Activated T-cell treated with anti-CD3 and anti-CD28 coated beads, Interleukin-2, amount 50 U/mL, for 24 hours (primary cell): ENCODE data around the gene P4HB.

ENCODE experiments used
- DNase-seq: peaks from one replicate; pipeline ENCODE4 v3.0.0-alpha.2; 2020
- H3K27ac Mint-ChIP-seq: 2 replicates; pipeline ENCODE4 v1.8.0; 2020; ENCODE audit warnings: mild to moderate bottlenecking, mixed read lengths
- H3K27me3 Mint-ChIP-seq: 2 replicates; pipeline ENCODE4 v1.8.0; 2020; ENCODE audit warnings: mixed read lengths
- H3K36me3 Mint-ChIP-seq: 2 replicates; pipeline ENCODE4 v1.8.0; 2020; ENCODE audit warnings: low read depth, mixed read lengths
- H3K4me1 Mint-ChIP-seq: 2 replicates; pipeline ENCODE4 v1.8.0; 2020; ENCODE audit warnings: low read depth, mixed read lengths
- H3K4me3 Mint-ChIP-seq: 2 replicates; pipeline ENCODE4 v1.8.0; 2020; ENCODE audit warnings: mild to moderate bottlenecking, moderate library complexity, mixed read lengths
- H3K9me3 Mint-ChIP-seq: 2 replicates; pipeline ENCODE4 v1.8.0; 2020; ENCODE audit warnings: mixed read lengths

Gene P4HB

GRCh38 chr17:81866440-81867169, 6.3 kb upstream of the P4HB start:
- Mint-ChIP-seq H3K4me3 (peak overlapping the region; percentile 49), H3K36me3 (peaks cover 84% of the 10 kb centered on the region), H3K4me1 (peaks cover 52% of the 10 kb centered on the region), H3K9me3 (no peaks in the 10 kb centered on the region), H3K27me3 (no peaks in the 10 kb centered on the region), H3K27ac (peak overlapping the region; percentile 86)
- peak; percentile 54 for DNase-seq

GRCh38 chr17:81865733-81866439, 5.6 kb upstream of the P4HB start:
- DNase-seq, result peak; percentile 52
- peak overlapping the region; percentile 86 for H3K27ac Mint-ChIP-seq
- peaks cover 54% of the 10 kb centered on the region for H3K4me1 Mint-ChIP-seq

GRCh38 chr17:81865358-81865732, 5.0 kb upstream of the P4HB start:
- Mint-ChIP-seq H3K4me1 (peaks cover 54% of the 10 kb centered on the region), H3K9me3 (no peaks in the 10 kb centered on the region), H3K36me3 (peaks cover 88% of the 10 kb centered on the region), H3K27me3 (peaks cover 2% of the 10 kb centered on the region), H3K4me3 (no peak overlapping the region), H3K27ac (peak overlapping the region; percentile 86)
- DNase-seq, result peak; percentile 41

More at GRCh38 chr17:81865733-81866439, 5.6 kb upstream of the P4HB start:
- no peaks in the 10 kb centered on the region for H3K9me3 Mint-ChIP-seq
- no peak overlapping the region for H3K4me3 Mint-ChIP-seq
- H3K36me3 Mint-ChIP-seq, result peaks cover 90% of the 10 kb centered on the region
- no peaks in the 10 kb centered on the region for H3K27me3 Mint-ChIP-seq

- DNase-seq, result no peak
- H3K4me1 Mint-ChIP-seq, result peaks cover 51% of the 10 kb centered on the region
- H3K4me3 Mint-ChIP-seq, result peak overlapping the region; percentile 17
- H3K36me3 Mint-ChIP-seq, result peaks cover 83% of the 10 kb centered on the region
- peak overlapping the region; percentile 79 for H3K27ac Mint-ChIP-seq
- no peaks in the 10 kb centered on the region for H3K9me3 Mint-ChIP-seq
- H3K27me3 Mint-ChIP-seq, result peaks cover 2% of the 10 kb centered on the region
These were observed 3.8 kb upstream of the P4HB start for GRCh38 chr17:81863833-81864768.

- H3K27me3 Mint-ChIP-seq, result peaks cover 2% of the 10 kb centered on the region
- peaks cover 84% of the 10 kb centered on the region for H3K36me3 Mint-ChIP-seq
- no peaks in the 10 kb centered on the region for H3K9me3 Mint-ChIP-seq
- peaks cover 57% of the 10 kb centered on the region for H3K4me1 Mint-ChIP-seq
- H3K27ac Mint-ChIP-seq, result peak overlapping the region; percentile 79
- DNase-seq, result no peak
- H3K4me3 Mint-ChIP-seq, result peak overlapping the region; percentile 63
These were observed 2.9 kb upstream of the P4HB start for GRCh38 chr17:81863123-81863675.

GRCh38 chr17:81860756-81861568, 627 bp upstream of the P4HB start:
- Mint-ChIP-seq H3K4me1 (peaks cover 48% of the 10 kb centered on the region), H3K9me3 (no peaks in the 10 kb centered on the region), H3K36me3 (peaks cover 83% of the 10 kb centered on the region), H3K27me3 (peaks cover 2% of the 10 kb centered on the region), H3K4me3 (peak overlapping the region; percentile 97), H3K27ac (peak overlapping the region; percentile 98)
- peak; percentile 100 for DNase-seq

- peaks cover 50% of the 10 kb centered on the region for H3K4me1 Mint-ChIP-seq
- H3K36me3 Mint-ChIP-seq, result peaks cover 83% of the 10 kb centered on the region
- peak; percentile 42 for DNase-seq
- peak overlapping the region; percentile 86 for H3K4me3 Mint-ChIP-seq
- H3K9me3 Mint-ChIP-seq, result no peaks in the 10 kb centered on the region
- peaks cover 2% of the 10 kb centered on the region for H3K27me3 Mint-ChIP-seq
- H3K27ac Mint-ChIP-seq, result peak overlapping the region; percentile 86
These were observed 1.1 kb downstream of the P4HB start for GRCh38 chr17:81858967-81859905.

GRCh38 chr17:81858170-81858966, 2.0 kb downstream of the P4HB start:
- peaks cover 46% of the 10 kb centered on the region for H3K4me1 Mint-ChIP-seq
- peaks cover 2% of the 10 kb centered on the region for H3K27me3 Mint-ChIP-seq
- no peak for DNase-seq
- H3K27ac Mint-ChIP-seq, result peak overlapping the region; percentile 86
- H3K4me3 Mint-ChIP-seq, result peak overlapping the region; percentile 86
- peaks cover 83% of the 10 kb centered on the region for H3K36me3 Mint-ChIP-seq
- H3K9me3 Mint-ChIP-seq, result no peaks in the 10 kb centered on the region

GRCh38 chr17:81854974-81855774, 5.2 kb downstream of the P4HB start:
- H3K27ac Mint-ChIP-seq, result peak overlapping the region; percentile 68
- H3K4me1 Mint-ChIP-seq, result peaks cover 34% of the 10 kb centered on the region

GRCh38 chr17:81852237-81852636, 8.1 kb downstream of the P4HB start:
- no peak for DNase-seq
- no peak overlapping the region for H3K27ac Mint-ChIP-seq
- peaks cover 89% of the 10 kb centered on the region for H3K36me3 Mint-ChIP-seq
- no peaks in the 10 kb centered on the region for H3K27me3 Mint-ChIP-seq
- no peaks in the 10 kb centered on the region for H3K9me3 Mint-ChIP-seq
- no peak overlapping the region for H3K4me3 Mint-ChIP-seq
- peaks cover 11% of the 10 kb centered on the region for H3K4me1 Mint-ChIP-seq

More at GRCh38 chr17:81854974-81855774, 5.2 kb downstream of the P4HB start:
- peaks cover 94% of the 10 kb centered on the region for H3K36me3 Mint-ChIP-seq
- no peaks in the 10 kb centered on the region for H3K27me3 Mint-ChIP-seq
- no peak overlapping the region for H3K4me3 Mint-ChIP-seq
- H3K9me3 Mint-ChIP-seq, result no peaks in the 10 kb centered on the region
- DNase-seq, result no peak

- no peak overlapping the region for H3K27ac Mint-ChIP-seq
- H3K4me1 Mint-ChIP-seq, result peaks cover 10% of the 10 kb centered on the region
- no peaks in the 10 kb centered on the region for H3K27me3 Mint-ChIP-seq
- DNase-seq, result no peak
- no peak overlapping the region for H3K4me3 Mint-ChIP-seq
- H3K9me3 Mint-ChIP-seq, result no peaks in the 10 kb centered on the region
- H3K36me3 Mint-ChIP-seq, result peaks cover 90% of the 10 kb centered on the region
These were observed 8.9 kb downstream of the P4HB start for GRCh38 chr17:81851423-81851822.
